Camera-type eye (tissue), 1 donor: Measurements from ENCODE around the gene PRR5. TPM values are rescaled to one million over a fixed set of nuclear protein-coding genes. Genes with fewer than 3 reads are reported as not detected.

Source experiments
- total RNA-seq: library from RNA; depleted of rRNA; stranded (reverse); fragments of >200 nt; gene quantifications from one replicate; pipeline ENCODE4 v1.2.3, GENCODE V29; 2014

The PRR5 gene
- total RNA-seq, result 19.2 TPM

GRCh38 chr22:44701824-44702478 lies at the start of gene PRR5:
TSS of gene PRR5 (plus strand) at chr22:44702204. CDS start at chr22:44702475, 271 bp downstream.

GRCh38 chr22:44752285-44753188 lies 50.5 kb downstream of the PRR5 start, which contains the start of gene ARHGAP8:
TSS of gene ARHGAP8 (plus strand) at chr22:44752575. CDS start at chr22:44786528, 33,953 bp downstream.

Other genes starting within 250 kb of the PRR5 start
- 48.9 TPM for gene RTL6, start 204.0 kb upstream of the PRR5 start, total RNA-seq
- gene ARHGAP8, start 50.4 kb downstream of the PRR5 start, total RNA-seq, result 3.2 TPM